HG02642 (cell line): ENCODE measurements around the gene FHAD1.
"Not testable (repeated sequence)": the region's sequence is repeated elsewhere in the genome, so short reads cannot be mapped to it uniquely, and the experiment has no call there.

Experiments
- ATAC-seq: cut with Tn5 transposase; IDR thresholded peaks from one replicate; pipeline ENCODE4 v1.9.1; 2021; ENCODE audit warnings: mild to moderate bottlenecking; ENCODE audit not compliant: unreplicated experiment, poor library complexity

The FHAD1 gene

GRCh38 chr1:15426492-15427279 is 179.7 kb downstream of the FHAD1 start:
- ATAC-seq: no peak

GRCh38 chr1:15427280-15427666 is 180.2 kb downstream of the FHAD1 start:
- no peak for ATAC-seq

DNA sequence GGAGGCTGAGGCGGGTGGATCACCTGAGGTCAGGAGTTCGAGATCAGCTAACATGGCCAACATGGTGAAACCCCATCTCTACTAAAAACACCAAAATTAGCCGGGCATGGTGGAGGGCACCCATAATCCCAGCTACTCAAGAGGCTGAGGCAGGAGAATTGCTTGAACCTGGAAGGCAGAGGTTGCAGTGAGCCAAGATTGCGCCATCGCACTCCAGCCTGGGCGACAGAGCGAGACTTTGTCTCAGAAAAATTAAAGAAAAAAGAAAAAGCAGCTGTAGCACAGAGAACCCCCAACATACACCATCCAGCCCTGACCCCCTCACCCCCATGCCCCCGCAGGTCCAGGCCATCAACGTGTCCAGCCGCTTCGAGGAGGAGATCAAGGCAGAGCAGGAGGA is 181.2 kb downstream of the FHAD1 start:
- not testable (repeated sequence) for ATAC-seq

DNA sequence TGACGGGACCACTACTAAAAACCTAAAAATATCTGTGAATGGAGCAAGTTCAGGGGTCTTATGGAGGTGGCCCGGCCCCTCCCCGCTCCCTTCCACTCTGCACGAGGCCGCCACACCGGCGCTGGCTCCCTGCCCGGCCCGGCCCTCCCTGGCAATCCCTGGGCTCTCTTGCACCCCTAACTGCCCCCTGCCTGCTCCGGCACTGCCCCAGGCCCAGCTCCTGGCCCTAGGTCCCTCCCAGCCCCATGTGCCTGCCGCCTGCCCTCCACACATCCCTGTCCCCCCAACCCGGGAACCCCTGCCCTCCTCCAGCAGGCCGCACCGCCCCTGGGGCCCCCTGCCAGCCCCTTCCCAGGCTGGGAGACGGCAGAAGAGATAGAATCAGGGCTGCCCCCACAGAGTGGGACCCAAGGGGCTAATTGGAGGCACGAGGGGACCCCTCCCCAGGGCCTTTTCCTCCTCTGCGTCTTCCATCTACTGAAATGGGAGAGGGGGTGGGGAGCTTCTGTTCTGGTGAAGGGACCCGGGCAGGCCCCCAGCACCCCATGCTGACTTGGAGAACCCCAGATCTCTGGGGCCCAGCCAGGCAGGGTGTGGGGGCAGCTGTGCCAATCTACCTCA is 181.9 kb downstream of the FHAD1 start:
- ATAC-seq: no peak

- no peak for ATAC-seq
Measured at GRCh38 chr1:15429701-15430149, 182.7 kb downstream of the FHAD1 start.

DNA sequence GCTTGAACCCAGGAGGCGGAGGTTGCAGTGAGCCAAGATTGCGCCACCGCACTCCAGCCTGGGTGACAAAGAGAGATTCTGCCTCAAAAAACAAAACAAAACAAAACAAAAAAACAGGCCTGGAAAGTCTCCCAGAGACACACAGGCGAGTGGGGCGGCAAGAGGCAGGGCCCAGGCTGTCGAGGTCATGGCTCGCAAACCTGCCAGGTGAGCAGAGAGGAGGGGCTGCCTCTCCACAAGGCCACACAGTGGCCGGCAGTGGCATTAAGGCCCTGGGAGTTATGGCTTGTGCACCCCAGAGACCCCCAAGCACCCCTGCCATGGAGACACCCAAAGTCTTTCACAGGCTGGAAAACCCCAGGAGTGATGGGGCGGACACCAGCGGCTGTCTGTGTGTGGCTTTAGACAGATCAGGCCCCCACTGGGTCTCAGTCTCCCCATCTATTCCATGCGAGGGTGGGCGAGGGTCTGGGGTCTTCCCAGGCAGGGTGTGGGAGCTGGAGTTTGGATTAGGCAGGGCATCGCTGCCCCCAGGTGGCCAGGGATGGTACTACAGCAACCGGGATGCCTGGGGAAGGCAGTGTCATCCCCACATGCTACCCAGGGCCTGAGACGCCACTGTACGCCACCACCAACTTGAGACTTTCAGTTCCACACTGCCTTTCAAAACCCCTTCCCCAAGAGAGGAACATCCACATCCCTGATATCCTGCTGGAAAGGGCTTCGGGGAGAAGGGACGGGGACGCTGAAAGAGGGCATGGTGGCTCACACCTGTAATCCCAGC is 184.0 kb downstream of the FHAD1 start:
- peak; percentile 50 for ATAC-seq

DNA sequence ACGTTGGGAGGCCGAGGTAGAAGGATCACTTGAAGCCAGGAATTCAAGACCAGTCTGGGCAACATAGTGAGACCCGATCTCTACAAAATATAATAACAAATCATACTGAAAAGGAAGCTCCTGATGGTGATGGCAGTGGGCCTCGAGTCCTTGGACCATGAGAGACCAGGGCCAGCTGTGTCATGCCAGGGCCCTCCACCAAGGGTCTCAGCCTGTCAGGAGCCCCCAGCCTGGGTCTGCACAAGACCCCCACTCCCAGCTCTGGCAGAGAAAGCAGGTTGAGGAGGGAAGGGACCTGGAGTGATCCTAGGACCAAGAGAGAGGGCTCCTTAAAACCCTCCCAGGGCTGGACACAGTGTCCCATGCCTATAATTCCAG is 184.5 kb downstream of the FHAD1 start:
- no peak for ATAC-seq

GRCh38 chr1:15432324-15432723 is 185.3 kb downstream of the FHAD1 start:
- no peak for ATAC-seq

GRCh38 chr1:15433471-15433870 is 186.4 kb downstream of the FHAD1 start:
- no peak for ATAC-seq

- not testable (repeated sequence) for ATAC-seq
Measured at GRCh38 chr1:15434739-15435138, 187.7 kb downstream of the FHAD1 start.

GRCh38 chr1:15435239-15436077 is 188.4 kb downstream of the FHAD1 start:
- ATAC-seq: no peak

- ATAC-seq: no peak
Measured at GRCh38 chr1:15436881-15437442, 189.9 kb downstream of the FHAD1 start.

GRCh38 chr1:15439325-15439724 is 192.3 kb downstream of the FHAD1 start:
- ATAC-seq: no peak

GRCh38 chr1:15440357-15440756 is 193.3 kb downstream of the FHAD1 start:
- ATAC-seq: no peak

DNA sequence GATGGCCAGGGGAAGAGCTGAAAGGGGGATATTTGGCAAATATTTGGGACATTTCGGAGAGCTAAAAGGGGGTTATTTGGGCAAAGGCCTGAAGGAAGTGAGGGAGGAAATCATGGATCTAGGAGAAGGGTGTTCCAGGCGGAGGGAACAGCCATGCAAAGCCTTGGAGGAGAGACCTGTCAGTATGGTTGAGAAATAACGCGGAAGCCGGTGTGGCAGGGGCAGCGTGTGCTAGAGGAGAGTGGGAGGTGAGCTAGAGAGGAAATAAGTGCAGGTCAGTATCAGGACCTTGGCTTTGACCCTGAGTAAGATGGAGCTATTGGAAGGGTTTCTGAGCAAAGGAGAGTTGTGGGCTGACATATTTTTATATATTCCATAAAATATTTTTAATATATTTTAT is 194.2 kb downstream of the FHAD1 start:
- ATAC-seq: no peak

DNA sequence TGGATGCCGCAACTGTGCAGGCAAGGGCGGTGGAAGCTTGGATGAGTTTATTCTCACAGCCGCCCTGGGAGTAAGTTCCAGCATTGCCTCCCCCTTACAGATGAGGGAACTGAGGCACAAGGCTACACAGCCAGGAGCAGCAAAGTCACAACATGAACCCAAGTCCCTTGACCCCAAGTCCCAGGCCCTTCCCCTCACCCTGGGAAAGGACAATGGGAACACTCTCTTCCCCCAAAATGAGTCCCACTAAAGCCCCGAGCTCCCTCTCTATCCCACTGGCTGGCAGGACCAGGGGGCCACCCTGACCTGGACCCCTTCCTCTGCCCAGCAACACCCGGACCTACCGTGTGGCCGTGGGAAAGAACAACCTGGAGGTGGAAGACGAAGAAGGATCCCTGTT is 195.1 kb downstream of the FHAD1 start:
- ATAC-seq: no peak

- ATAC-seq: no peak
Measured at GRCh38 chr1:15442759-15443158, 195.7 kb downstream of the FHAD1 start.

DNA sequence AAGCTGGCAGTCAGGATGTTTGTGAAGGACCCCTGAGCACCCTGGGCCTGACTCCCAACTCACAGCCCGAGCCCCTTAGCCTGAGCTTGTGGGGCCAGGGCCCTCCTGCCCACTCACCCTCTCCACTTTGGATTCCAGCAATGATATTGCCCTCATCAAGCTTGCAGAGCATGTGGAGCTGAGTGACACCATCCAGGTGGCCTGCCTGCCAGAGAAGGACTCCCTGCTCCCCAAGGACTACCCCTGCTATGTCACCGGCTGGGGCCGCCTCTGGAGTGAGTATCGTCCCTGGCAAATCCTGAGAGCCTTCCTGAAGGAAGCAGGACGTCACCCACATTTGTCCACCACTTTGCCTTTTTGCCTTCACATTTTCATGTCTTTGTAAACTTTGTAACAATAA is 196.3 kb downstream of the FHAD1 start:
- ATAC-seq: no peak

- ATAC-seq: no peak
Measured at GRCh38 chr1:15444468-15445389, 197.7 kb downstream of the FHAD1 start.
